Measurements from ENCODE around the gene HIVEP2. TPM values are rescaled to one million over a fixed set of nuclear protein-coding genes. Genes with fewer than 3 reads are reported as not detected.

Gene HIVEP2
- total and polyA plus RNA-seq, 4 donors, result 3.0 to 23.8 (median 11.2) TPM

GRCh38 chr6:142947714-142948480, 2.9 kb upstream of the HIVEP2 start:
- ATAC-seq (ENCODE audit: insufficient read depth, low FRiP score) (no peak), DNase-seq (peak in 2 of 3 donors; percentile 76 to 78)
- WGBS, 2 donors, result 9 to 12% methylated on average over 12 of the region's 12 CpGs
- Histone ChIP-seq H3K4me3 (peak overlapping the region; percentile 92), H3K9me3 (ENCODE audit: control insufficient read depth in 4 of 4, insufficient read depth in 3 of 4, low read length in 3 of 4) (no peaks in the 10 kb centered on the region), H3K36me3 (ENCODE audit: control insufficient read depth in 4 of 4, insufficient read depth in 4 of 4, low read length in 4 of 4) (no peaks in the 10 kb centered on the region), H3K9ac (ENCODE audit: insufficient read depth in 1 of 2, low read length in 2 of 2) (peak overlapping the region in 1 of 2 donors; percentile 74), H3K27me3 (ENCODE audit: control insufficient read depth in 3 of 3, insufficient read depth in 3 of 3, low read length in 2 of 3) (no peaks in the 10 kb centered on the region), H3K4me1 (ENCODE audit: control insufficient read depth in 5 of 5, insufficient read depth in 5 of 5, low read length in 5 of 5) (peaks cover 0 to 12% (median 0%) of the 10 kb centered on the region in 5 donors), H3K27ac (ENCODE audit: low read depth in 1 of 2, low read length in 1 of 2) (peak overlapping the region; percentile 95 to 99)
- TF ChIP-seq, protein P1, sequence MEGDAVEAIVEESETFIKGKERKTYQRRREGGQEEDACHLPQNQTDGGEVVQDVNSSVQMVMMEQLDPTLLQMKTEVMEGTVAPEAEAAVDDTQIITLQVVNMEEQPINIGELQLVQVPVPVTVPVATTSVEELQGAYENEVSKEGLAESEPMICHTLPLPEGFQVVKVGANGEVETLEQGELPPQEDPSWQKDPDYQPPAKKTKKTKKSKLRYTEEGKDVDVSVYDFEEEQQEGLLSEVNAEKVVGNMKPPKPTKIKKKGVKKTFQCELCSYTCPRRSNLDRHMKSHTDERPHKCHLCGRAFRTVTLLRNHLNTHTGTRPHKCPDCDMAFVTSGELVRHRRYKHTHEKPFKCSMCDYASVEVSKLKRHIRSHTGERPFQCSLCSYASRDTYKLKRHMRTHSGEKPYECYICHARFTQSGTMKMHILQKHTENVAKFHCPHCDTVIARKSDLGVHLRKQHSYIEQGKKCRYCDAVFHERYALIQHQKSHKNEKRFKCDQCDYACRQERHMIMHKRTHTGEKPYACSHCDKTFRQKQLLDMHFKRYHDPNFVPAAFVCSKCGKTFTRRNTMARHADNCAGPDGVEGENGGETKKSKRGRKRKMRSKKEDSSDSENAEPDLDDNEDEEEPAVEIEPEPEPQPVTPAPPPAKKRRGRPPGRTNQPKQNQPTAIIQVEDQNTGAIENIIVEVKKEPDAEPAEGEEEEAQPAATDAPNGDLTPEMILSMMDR (IDR thresholded peaks at IDR 0.05; ENCODE audit: control extremely low read depth, extremely low read depth), result no peak

DNA sequence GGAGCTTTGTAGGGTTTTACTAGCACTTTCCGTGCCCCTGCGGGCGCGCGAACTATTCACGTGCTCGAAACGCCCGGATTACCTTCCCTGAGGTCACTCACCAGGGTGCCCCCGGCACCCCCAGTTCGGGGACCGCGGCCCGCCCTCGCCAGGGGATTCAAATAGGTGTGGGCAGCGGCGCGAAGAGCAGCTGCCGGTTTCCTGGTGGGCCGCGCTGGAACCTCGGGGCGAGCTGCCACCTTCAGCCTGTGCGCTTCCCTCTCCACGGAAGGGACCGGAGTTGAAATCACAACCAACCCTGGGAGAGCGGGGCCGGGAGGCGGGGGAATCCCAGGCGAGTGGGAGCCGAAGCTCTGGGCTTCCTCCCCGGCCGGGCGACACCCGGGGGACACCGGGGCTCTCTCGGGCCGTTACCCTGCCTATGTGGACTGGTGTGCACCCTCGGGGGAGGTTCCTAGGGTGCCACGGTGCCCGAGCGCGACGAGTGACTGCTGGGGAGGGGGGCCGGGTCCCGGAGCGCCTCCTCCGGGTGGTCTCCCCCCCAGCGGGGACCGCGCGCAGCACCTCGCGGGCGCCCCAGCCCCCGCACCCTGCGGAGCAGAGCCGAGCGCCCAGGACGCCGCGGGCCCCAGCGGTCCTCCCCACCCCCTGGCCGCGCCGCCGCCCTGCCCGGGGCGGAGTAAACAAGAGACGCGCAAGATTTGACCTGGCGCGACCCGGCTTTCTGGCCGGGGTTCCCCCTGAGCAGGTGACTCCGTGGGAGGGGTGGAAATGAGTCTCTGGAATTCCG, 2.1 kb upstream of the HIVEP2 start:
- Histone ChIP-seq H3K27me3 (ENCODE audit: control insufficient read depth in 3 of 3, insufficient read depth in 3 of 3, low read length in 2 of 3) (no peaks in the 10 kb centered on the region), H3K9me3 (ENCODE audit: control insufficient read depth in 4 of 4, insufficient read depth in 3 of 4, low read length in 3 of 4) (no peaks in the 10 kb centered on the region), H3K9ac (ENCODE audit: insufficient read depth in 1 of 2, low read length in 2 of 2) (peak overlapping the region; percentile 67 to 98), H3K4me3 (peak overlapping the region; percentile 92), H3K4me1 (ENCODE audit: control insufficient read depth in 5 of 5, insufficient read depth in 5 of 5, low read length in 5 of 5) (peaks cover 0 to 14% (median 0%) of the 10 kb centered on the region in 5 donors), H3K27ac (ENCODE audit: low read depth in 1 of 2, low read length in 1 of 2) (peak overlapping the region; percentile 95 to 99), H3K36me3 (ENCODE audit: control insufficient read depth in 4 of 4, insufficient read depth in 4 of 4, low read length in 4 of 4) (no peaks in the 10 kb centered on the region)
- DNase-seq (peak; percentile 67 to 73 (median 67)), ATAC-seq (ENCODE audit: insufficient read depth, low FRiP score) (peak; percentile 20)
- WGBS, 2 donors, result 0 to 1% methylated on average over 65 to 77 of the region's 77 CpGs
- TF ChIP-seq, protein P1 (IDR thresholded peaks at IDR 0.05; ENCODE audit: control extremely low read depth, extremely low read depth), result no peak

DNA sequence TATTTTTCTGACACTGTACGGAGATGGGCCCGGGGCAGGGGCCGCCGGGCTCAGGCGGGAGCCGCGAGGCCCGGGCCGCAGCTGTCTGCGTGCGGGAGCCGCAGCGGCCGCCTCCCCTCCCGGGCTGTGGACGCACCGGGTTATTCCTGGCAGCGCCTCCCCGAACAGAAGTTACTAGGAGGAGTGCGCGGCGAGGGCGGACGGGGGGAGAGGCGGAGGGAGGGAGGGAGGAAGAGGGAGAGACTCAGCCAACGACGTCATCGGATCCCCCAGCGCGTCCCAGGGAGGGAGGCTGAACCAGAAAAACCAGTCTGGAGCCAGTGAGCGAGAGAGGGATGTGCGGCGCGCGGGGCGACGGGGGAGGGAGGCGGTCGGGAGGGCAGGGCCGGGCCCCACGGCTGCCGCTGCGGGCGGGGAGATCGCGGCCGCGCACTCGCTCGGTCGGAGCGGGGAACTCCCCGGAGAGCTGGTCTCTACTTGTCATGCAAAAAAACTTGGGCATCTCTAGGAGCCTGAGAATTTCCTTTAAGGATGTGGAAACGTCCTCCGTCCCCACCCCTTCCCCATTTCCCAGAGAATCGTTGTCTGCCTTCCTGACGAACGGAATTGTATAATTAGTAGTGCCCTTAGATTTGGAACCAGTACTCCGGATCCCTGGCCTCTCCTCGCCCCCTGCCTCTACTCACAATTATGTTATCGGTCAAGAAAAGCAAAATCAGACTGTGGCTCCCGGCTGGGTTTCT, 1.4 kb upstream of the HIVEP2 start:
- 0% methylated on average over 62 of the region's 62 CpGs for WGBS, 2 donors
- ATAC-seq (ENCODE audit: insufficient read depth, low FRiP score), result peak; percentile 85
- H3K27ac ChIP-seq (ENCODE audit: low read depth in 1 of 2, low read length in 1 of 2), result peak overlapping the region; percentile 95 to 99
- no peaks in the 10 kb centered on the region for H3K36me3 ChIP-seq (ENCODE audit: control insufficient read depth in 4 of 4, insufficient read depth in 4 of 4, low read length in 4 of 4)
- peak overlapping the region; percentile 92 for H3K4me3 ChIP-seq
- DNase-seq, result peak; percentile 97 to 99 (median 98)
- H3K4me1 ChIP-seq (ENCODE audit: control insufficient read depth in 5 of 5, insufficient read depth in 5 of 5, low read length in 5 of 5), result peaks cover 0 to 14% (median 0%) of the 10 kb centered on the region in 5 donors
- H3K9ac ChIP-seq (ENCODE audit: insufficient read depth in 1 of 2, low read length in 2 of 2), result peak overlapping the region; percentile 71 to 98
- no peaks in the 10 kb centered on the region for H3K9me3 ChIP-seq (ENCODE audit: control insufficient read depth in 4 of 4, insufficient read depth in 3 of 4, low read length in 3 of 4)
- H3K27me3 ChIP-seq (ENCODE audit: control insufficient read depth in 3 of 3, insufficient read depth in 3 of 3, low read length in 2 of 3), result no peaks in the 10 kb centered on the region
- TF ChIP-seq, protein P1 (IDR thresholded peaks at IDR 0.05; ENCODE audit: control extremely low read depth, extremely low read depth), result no peak

Data from lung (tissue), 12 donors.